Ovary (tissue), 3 donors: ENCODE data around the gene GPC6.

Source experiments
- CTCF ChIP-seq, 3 donors: fragments of 450-650 bp in 2 of 3; fragments of 200-600 bp in 1 of 3; IDR thresholded peaks; one replicate each; pipeline versions ENCODE4 v1.5.1 to v1.8.0; 2016 to 2022; ENCODE audit warnings: antibody characterized with exemption in 3 of 3, mild to moderate bottlenecking in 1 of 3
- EP300 ChIP-seq: sonication (generic); formaldehyde crosslinking; IDR thresholded peaks from one replicate; pipeline ENCODE4 v1.6.1; 2017; ENCODE audit warnings: antibody characterized with exemption
- POLR2A ChIP-seq: fragments of 450-650 bp; IDR thresholded peaks from one replicate; pipeline ENCODE4 v1.6.1; 2017; ENCODE audit warnings: antibody characterized with exemption, mild to moderate bottlenecking, moderate library complexity
- donor health status: DM: no; HTN: no; CAD: no.

- no peak for TF ChIP-seq CTCF (IDR thresholded peaks at IDR 0.05)
- TF ChIP-seq POLR2A, result no peak
- TF ChIP-seq EP300, result no peak
Measured at GRCh38 chr13:93881411-93881810, 654.8 kb downstream of the GPC6 start.
